Mesothelial cell of epicardium (in vitro differentiated cells): ENCODE results near the gene PRSS16. TPM values are rescaled to one million over a fixed set of nuclear protein-coding genes. Genes with fewer than 3 reads are reported as not detected.

Source experiments
- total RNA-seq: library from RNA; stranded (reverse); gene quantifications from 3 replicates; pipeline ENCODE4 v1.2.1, GENCODE V29; 2021

The PRSS16 gene
- total RNA-seq, 1 donor from 2014 or later: 19.1 TPM

Other genes with a start within 250 kb of the PRSS16 start
- 0.07 TPM in 1 of 3 replicates, not detected in the others for gene POM121L2, start 64.6 kb downstream of the PRSS16 start, total RNA-seq
- 10.3 to 11.1 TPM (median 10.8 TPM) in 3 replicates for gene ZNF391, start 141.1 kb downstream of the PRSS16 start, total RNA-seq
- gene ZNF184, start 225.4 kb downstream of the PRSS16 start, total RNA-seq: 14.3 to 15.9 TPM (median 15.1 TPM) in 3 replicates